Sigmoid colon (tissue), 7 donors: Measurements from ENCODE around the gene MYH7. TPM values are rescaled to one million over a fixed set of nuclear protein-coding genes. Genes with fewer than 3 reads are reported as not detected.
"Not testable (repeated sequence)": the region's sequence is repeated elsewhere in the genome, so short reads cannot be mapped to it uniquely, and the experiment has no call there.

Experiments
- DNase-seq: peaks from one replicate; pipeline ENCODE4 v3.0.0-alpha.2; 2019
- H3K27ac ChIP-seq, 4 donors: fragments of 200-600 bp; sonication (generic); one replicate each; pipeline ENCODE4 v1.5.1; 2016 to 2019; ENCODE audit warnings: mild to moderate bottlenecking in 1 of 4
- H3K27me3 ChIP-seq, 3 donors: fragments of 200-600 bp; sonication (generic); one replicate each; pipeline ENCODE4 v1.5.1; 2019; ENCODE audit warnings: mild to moderate bottlenecking in 1 of 3
- H3K36me3 ChIP-seq, 4 donors: fragments of 200-600 bp; sonication (generic); one replicate each; pipeline ENCODE4 v1.5.1; 2016 to 2019
- H3K4me1 ChIP-seq, 4 donors: fragments of 200-600 bp; sonication (generic); one replicate each; pipeline ENCODE4 v1.5.1; 2017 to 2019
- H3K4me3 ChIP-seq, 4 donors: fragments of 200-600 bp; sonication (generic); one replicate each; pipeline ENCODE4 v1.5.1; 2017 to 2019; ENCODE audit warnings: mild to moderate bottlenecking in 2 of 4, moderate library complexity in 1 of 4
- H3K9me3 ChIP-seq, 4 donors: fragments of 200-600 bp in 3 of 4; sonication (generic) in 3 of 4; one replicate each; pipeline versions ENCODE4 v1.5.1 to v1.6.1; 2013 to 2019
- EP300 ChIP-seq, 4 donors: sonication (generic); formaldehyde crosslinking; IDR thresholded peaks; one replicate each; pipeline ENCODE4 v1.6.1; 2017; ENCODE audit warnings: antibody characterized with exemption in 4 of 4
- POLR2A ChIP-seq, 2 donors: fragments of 450-650 bp; IDR thresholded peaks; one replicate each; pipeline ENCODE4 v1.6.1; 2016; ENCODE audit warnings: antibody characterized with exemption in 2 of 2, mild to moderate bottlenecking in 2 of 2, moderate library complexity in 2 of 2
- POLR2AphosphoS5 ChIP-seq, 4 donors: sonication (generic); formaldehyde crosslinking; IDR thresholded peaks; one replicate each; pipeline ENCODE4 v1.6.1; 2017; ENCODE audit warnings: antibody characterized with exemption in 4 of 4
- WGBS, 2 donors: extraction: QIAGEN DNeasy Blood & Tissue Kit; methylation state at CpG; one replicate each; pipeline ENCODE4 v1.1.7; 2013; 5-methylcytosine and 5-hydroxymethylcytosine counted together
- intact Hi-C: fragments of 100-400 bp; cut with DNase I; formaldehyde crosslinking; loops from one replicate; pipeline ENCODE4 v1.15.1; 2023
- polyA plus RNA-seq, 3 donors: library from polyadenylated mRNA; stranded (reverse); fragments of 200-250 nt; gene quantifications; one replicate each; pipeline ENCODE4 v1.2.3, GENCODE V29; 2013
- total RNA-seq, 4 donors: library from RNA; depleted of rRNA; stranded (reverse); fragments of >200 nt; gene quantifications; one replicate each; pipeline ENCODE4 v1.1.0, GENCODE V29; 2016
- TF ChIP-seq, protein P1 (sequence below), 4 experiments: fragments of 450-650 bp in 3 of 4; fragments of 200-600 bp in 1 of 4; IDR thresholded peaks; one replicate each; pipeline ENCODE4 v1.5.1; 2016 to 2019; ENCODE audit warnings: antibody characterized with exemption in 4 of 4, mild to moderate bottlenecking in 3 of 4, moderate library complexity in 2 of 4
- donor health status: healthy with polysubstance abuse.
- donor health status: Bipolar disorder and iron deficiency.
- donor health status: healthy.

The MYH7 gene
- total and polyA plus RNA-seq, 7 donors, result under 0.01 to 11.6 (median 0.28) TPM; not detected in 2

DNA sequence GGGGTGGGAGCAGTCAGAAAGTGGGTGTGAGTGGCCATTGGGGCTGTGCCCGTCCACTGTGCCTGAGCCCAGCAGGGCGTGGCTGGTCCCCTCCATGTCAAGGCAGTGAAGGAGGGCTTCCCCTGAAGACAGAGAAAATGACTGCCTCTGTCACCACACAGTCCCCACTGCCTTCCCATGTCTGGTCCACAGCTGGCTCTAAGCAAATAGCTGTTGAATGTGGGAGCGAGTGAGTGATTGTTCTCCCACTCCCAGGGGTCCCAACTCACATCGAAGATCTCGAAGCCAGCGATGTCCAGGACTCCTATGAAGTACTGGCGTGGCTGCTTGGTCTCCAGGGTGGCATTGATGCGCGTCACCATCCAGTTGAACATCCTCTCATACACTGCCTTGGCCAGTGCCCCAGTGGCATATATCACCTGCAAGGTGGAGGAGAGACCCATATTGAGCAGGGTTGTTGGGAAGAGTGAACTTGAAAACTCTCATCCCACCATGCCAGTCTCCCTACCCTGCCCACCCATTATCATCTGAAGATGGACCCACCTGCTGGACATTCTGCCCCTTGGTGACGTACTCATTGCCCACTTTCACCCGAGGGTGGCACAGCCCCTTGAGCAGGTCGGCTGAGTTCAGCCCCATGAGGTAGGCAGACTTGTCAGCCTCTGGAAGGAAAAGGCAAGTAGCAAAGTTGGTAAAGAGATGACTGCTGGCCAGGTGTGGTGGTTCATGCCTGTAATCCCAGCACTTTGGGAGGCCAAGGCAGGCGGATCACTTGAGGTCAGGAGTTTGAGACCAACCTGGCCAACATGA, 6.6 kb downstream of the MYH7 start:
- WGBS, 2 donors, result 91% methylated on average over 13 of the region's 13 CpGs
- TF ChIP-seq, protein P1, sequence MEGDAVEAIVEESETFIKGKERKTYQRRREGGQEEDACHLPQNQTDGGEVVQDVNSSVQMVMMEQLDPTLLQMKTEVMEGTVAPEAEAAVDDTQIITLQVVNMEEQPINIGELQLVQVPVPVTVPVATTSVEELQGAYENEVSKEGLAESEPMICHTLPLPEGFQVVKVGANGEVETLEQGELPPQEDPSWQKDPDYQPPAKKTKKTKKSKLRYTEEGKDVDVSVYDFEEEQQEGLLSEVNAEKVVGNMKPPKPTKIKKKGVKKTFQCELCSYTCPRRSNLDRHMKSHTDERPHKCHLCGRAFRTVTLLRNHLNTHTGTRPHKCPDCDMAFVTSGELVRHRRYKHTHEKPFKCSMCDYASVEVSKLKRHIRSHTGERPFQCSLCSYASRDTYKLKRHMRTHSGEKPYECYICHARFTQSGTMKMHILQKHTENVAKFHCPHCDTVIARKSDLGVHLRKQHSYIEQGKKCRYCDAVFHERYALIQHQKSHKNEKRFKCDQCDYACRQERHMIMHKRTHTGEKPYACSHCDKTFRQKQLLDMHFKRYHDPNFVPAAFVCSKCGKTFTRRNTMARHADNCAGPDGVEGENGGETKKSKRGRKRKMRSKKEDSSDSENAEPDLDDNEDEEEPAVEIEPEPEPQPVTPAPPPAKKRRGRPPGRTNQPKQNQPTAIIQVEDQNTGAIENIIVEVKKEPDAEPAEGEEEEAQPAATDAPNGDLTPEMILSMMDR (IDR thresholded peaks at IDR 0.05), result no peak
- TF ChIP-seq EP300 (IDR thresholded peaks at IDR 0.05) (no peak), POLR2A (IDR thresholded peaks at IDR 0.05) (no peak), POLR2AphosphoS5 (IDR thresholded peaks at IDR 0.05) (no peak)
- intact Hi-C loops, result no loop called here
- no peaks in the 10 kb centered on the region for H3K27me3 ChIP-seq
- no peak overlapping the region for H3K27ac ChIP-seq
- H3K36me3 ChIP-seq, result no peaks in the 10 kb centered on the region
- no peak overlapping the region for H3K4me3 ChIP-seq
- peak; percentile 53 for DNase-seq
- no peaks in the 10 kb centered on the region for H3K9me3 ChIP-seq
- H3K4me1 ChIP-seq, result no peaks in the 10 kb centered on the region

DNA sequence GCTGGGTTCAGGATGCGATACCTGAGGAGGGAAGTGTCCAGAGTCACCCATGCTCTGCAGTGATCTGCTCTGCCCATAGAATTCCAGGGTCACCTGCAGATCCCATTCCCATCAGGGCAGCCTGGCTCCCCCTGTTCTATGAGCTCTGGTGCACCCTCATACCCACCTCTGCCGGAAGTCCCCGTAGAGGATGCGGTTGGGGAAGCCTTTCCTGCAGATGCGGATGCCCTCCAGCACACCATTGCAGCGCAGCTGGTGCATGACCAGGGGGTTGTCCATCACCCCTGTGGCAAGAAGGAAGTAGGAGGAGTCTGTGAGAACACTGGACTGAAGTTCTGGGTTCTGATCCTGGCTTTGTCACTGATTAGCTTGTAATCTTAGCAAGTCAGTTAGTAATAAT, 9.7 kb downstream of the MYH7 start:
- H3K27ac ChIP-seq, DNase-seq, intact Hi-C loops, H3K4me3 ChIP-seq, H3K36me3 ChIP-seq, H3K4me1 ChIP-seq, H3K9me3 ChIP-seq, H3K27me3 ChIP-seq: not testable (repeated sequence)
- WGBS, 2 donors, result 87 to 91% methylated on average over 6 of the region's 6 CpGs

DNA sequence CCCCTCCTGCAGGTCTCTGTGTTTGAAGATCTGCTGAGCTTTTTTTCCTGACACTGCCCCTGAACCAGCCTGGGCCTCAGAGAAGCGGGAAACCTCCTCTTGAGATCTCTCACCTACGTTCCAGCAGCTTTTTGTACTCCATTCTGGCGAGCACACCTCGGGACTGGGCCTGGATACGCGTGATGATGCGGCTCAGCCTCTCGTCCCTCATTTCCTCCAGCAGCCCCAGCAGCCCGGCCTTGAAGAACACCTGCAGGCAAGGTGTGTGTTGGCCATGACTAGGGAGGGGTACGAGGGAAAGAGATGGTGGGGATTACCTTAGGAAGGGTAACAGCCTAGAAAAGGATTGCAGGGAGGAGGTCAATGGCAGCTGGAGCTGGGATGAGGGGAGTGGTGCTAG, 10.3 kb downstream of the MYH7 start:
- H3K4me1 ChIP-seq, result no peaks in the 10 kb centered on the region
- no peak overlapping the region for H3K27ac ChIP-seq
- H3K9me3 ChIP-seq, result no peaks in the 10 kb centered on the region
- H3K4me3 ChIP-seq, result no peak overlapping the region
- no peaks in the 10 kb centered on the region for H3K27me3 ChIP-seq
- 84% methylated on average over 10 of the region's 10 CpGs for WGBS, 2 donors
- H3K36me3 ChIP-seq, result no peaks in the 10 kb centered on the region
- DNase-seq, result no peak
- intact Hi-C loops, result no loop called here
- TF ChIP-seq EP300 (IDR thresholded peaks at IDR 0.05) (no peak), POLR2A (IDR thresholded peaks at IDR 0.05) (no peak), POLR2AphosphoS5 (IDR thresholded peaks at IDR 0.05) (no peak)
- TF ChIP-seq, protein P1 (IDR thresholded peaks at IDR 0.05), result no peak

DNA sequence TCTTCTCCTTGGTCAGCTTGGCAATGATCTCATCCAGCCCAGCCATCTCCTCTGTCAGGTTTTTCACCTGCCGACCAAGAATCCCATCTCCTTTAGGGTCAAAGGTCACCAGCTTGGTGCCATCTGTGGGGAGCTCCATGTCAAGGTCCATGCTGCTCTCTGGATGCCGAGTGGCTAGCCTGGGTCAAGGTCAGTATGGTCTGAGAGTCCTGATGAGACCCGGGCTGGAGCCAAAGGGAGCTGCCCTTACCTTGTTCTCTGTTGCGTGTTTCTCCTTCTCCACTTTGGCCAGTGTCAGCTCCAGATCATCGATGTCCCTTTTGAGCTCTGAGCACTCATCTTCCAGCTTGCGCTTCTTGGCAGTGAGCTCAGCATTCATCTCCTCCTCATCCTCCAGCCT, 11.8 kb downstream of the MYH7 start:
- no peak overlapping the region for H3K27ac ChIP-seq
- H3K36me3 ChIP-seq, result no peaks in the 10 kb centered on the region
- TF ChIP-seq, protein P1 (IDR thresholded peaks at IDR 0.05), result no peak
- TF ChIP-seq EP300 (IDR thresholded peaks at IDR 0.05) (no peak), POLR2A (IDR thresholded peaks at IDR 0.05) (no peak), POLR2AphosphoS5 (IDR thresholded peaks at IDR 0.05) (no peak)
- intact Hi-C loops, result no loop called here
- 80 to 90% methylated on average over 6 of the region's 6 CpGs for WGBS, 2 donors
- no peak overlapping the region for H3K4me3 ChIP-seq
- no peaks in the 10 kb centered on the region for H3K27me3 ChIP-seq
- H3K4me1 ChIP-seq, result no peaks in the 10 kb centered on the region
- no peak for DNase-seq
- H3K9me3 ChIP-seq, result no peaks in the 10 kb centered on the region

DNA sequence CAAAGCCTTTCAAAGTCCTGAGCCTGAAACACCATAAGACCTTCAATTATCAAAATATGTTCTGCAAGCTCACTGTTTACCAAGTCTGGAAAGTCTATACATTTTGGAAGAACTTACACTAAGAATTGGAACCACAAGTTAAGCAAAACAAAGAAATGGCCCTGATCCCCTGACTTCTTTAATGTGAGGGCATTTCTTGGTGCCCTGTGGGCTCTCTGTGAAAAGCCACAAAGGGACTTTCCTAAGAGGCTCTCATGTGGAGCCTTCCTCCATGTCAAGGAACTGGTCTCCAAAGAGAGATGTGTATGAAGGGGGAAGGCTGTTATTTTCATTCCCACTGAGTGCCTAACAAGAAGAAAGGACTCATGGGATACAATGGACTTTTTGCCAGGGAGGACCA, 13.9 kb downstream of the MYH7 start:
- H3K27me3 ChIP-seq, result no peaks in the 10 kb centered on the region
- no peak for TF ChIP-seq POLR2A (IDR thresholded peaks at IDR 0.05)
- TF ChIP-seq POLR2AphosphoS5 (IDR thresholded peaks at IDR 0.05), result no peak
- no peak for TF ChIP-seq EP300 (IDR thresholded peaks at IDR 0.05)
- TF ChIP-seq, protein P1 (IDR thresholded peaks at IDR 0.05), result no peak
- no peaks in the 10 kb centered on the region for H3K36me3 ChIP-seq
- no peaks in the 10 kb centered on the region for H3K9me3 ChIP-seq
- H3K27ac ChIP-seq, result no peak overlapping the region
- no peaks in the 10 kb centered on the region for H3K4me1 ChIP-seq
- no peak overlapping the region for H3K4me3 ChIP-seq
- intact Hi-C loops, result no loop called here
- DNase-seq, result no peak

DNA sequence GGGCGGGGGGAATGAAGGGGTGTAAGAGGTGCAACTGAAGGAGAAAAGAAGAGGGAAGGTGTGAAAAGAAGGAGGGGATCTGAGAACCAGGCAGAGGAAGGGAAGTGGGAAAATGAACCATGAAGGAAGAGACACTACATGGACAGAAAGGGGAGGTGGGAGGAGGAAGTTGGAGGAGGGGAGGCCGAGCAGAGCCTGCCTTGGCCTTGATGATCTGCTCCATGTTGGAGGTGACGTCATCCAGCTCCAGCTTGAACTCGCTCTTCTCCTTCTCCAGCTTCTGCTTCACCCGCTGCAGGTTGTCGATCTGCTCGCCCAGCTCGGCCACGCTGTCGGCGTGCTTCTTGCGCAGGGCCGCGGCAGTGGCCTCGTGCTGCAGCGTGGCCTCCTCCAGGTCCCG, 15.8 kb downstream of the MYH7 start:
- intact Hi-C loops, result not testable (repeated sequence)
- WGBS, 2 donors, result 84 to 85% methylated on average over 3 of the region's 17 CpGs

More for the DNA sequence above, 15.8 kb downstream of the MYH7 start:
- not testable (repeated sequence) for H3K27ac ChIP-seq, H3K27me3 ChIP-seq, DNase-seq, H3K4me3 ChIP-seq, H3K4me1 ChIP-seq, H3K36me3 ChIP-seq, H3K9me3 ChIP-seq
